Fibroblast of lung (primary cell): Measurements from ENCODE around the gene CEP250. TPM values are rescaled to one million over a fixed set of nuclear protein-coding genes. Genes with fewer than 3 reads are reported as not detected.

Experiments used
- DNase-seq, 2 donors: peaks; one replicate each; pipeline versions ENCODE4 v3.0.0 to v3.0.0-alpha.2; 2010; ENCODE audit warnings: low read depth in 2 of 2
- H2AFZ ChIP-seq: 2 replicates; pipeline ENCODE4 v1.5.1; 2012; ENCODE audit warnings: low read length, control low read depth, inconsistent platforms
- H3K27ac ChIP-seq: 2 replicates; pipeline ENCODE4 v1.5.1; 2011; ENCODE audit warnings: low read length, control low read depth; ENCODE audit not compliant: insufficient read depth
- H3K27me3 ChIP-seq: 2 replicates; pipeline ENCODE4 v1.5.1; 2011; ENCODE audit warnings: mild to moderate bottlenecking, low read length; ENCODE audit not compliant: control insufficient read depth, insufficient read depth
- H3K36me3 ChIP-seq: 2 replicates; pipeline ENCODE4 v1.5.1; 2011; ENCODE audit warnings: low read length; ENCODE audit not compliant: control insufficient read depth, insufficient read depth
- H3K4me1 ChIP-seq: 2 replicates; pipeline ENCODE4 v1.5.1; 2011; ENCODE audit warnings: low read length; ENCODE audit not compliant: control insufficient read depth, insufficient read depth; ENCODE audit errors: extremely low read depth
- H3K4me2 ChIP-seq: 2 replicates; pipeline ENCODE4 v1.5.1; 2011; ENCODE audit warnings: low read length, control low read depth; ENCODE audit not compliant: insufficient read depth; ENCODE audit errors: extremely low read depth
- H3K4me3 ChIP-seq, 4 experiments: fragments of 200-600 bp in 1 of 4; sonication (generic) in 1 of 4; replicated peaks in 1 of 4; 2 replicates each; pipeline ENCODE4 v1.5.1; 2011 to 2016; ENCODE audit warnings: low read length in 4 of 4, low read depth in 3 of 4, mild to moderate bottlenecking in 3 of 4, control low read depth in 2 of 4, inconsistent platforms in 1 of 4, mixed read lengths in 1 of 4; ENCODE audit not compliant: insufficient read depth in 1 of 4; ENCODE audit errors: control extremely low read depth in 1 of 4
- H3K79me2 ChIP-seq: 2 replicates; pipeline ENCODE4 v1.5.1; 2012; ENCODE audit warnings: mild to moderate bottlenecking, low read length, inconsistent platforms; ENCODE audit not compliant: control insufficient read depth, insufficient read depth
- H3K9ac ChIP-seq: 2 replicates; pipeline ENCODE4 v1.5.1; 2011; ENCODE audit warnings: mild to moderate bottlenecking, low read length, control low read depth; ENCODE audit not compliant: insufficient read depth
- H3K9me3 ChIP-seq: 2 replicates; pipeline ENCODE4 v1.5.1; 2012; ENCODE audit warnings: low read depth, low read length; ENCODE audit not compliant: control insufficient read depth, insufficient read depth
- H4K20me1 ChIP-seq: 2 replicates; pipeline ENCODE4 v1.5.1; 2011; ENCODE audit warnings: low read length; ENCODE audit not compliant: control insufficient read depth, insufficient read depth; ENCODE audit errors: extremely low read depth
- EZH2 ChIP-seq: IDR thresholded peaks from 2 replicates; pipeline ENCODE4 v1.5.1; 2012; ENCODE audit warnings: low read length, control low read depth, mild to moderate bottlenecking; ENCODE audit errors: missing control alignments
- polyA minus RNA-seq: library from RNA; depleted of rRNA, polyadenylated mRNA; stranded (reverse); fragments of >200 nt; gene quantifications from 2 replicates; pipeline ENCODE4 v1.2.3, GENCODE V29; 2011; ENCODE audit warnings: low replicate concordance
- polyA plus RNA-seq, 2 donors: library from polyadenylated mRNA; depleted of rRNA in 1 of 2; stranded (reverse) in 1 of 2; unstranded in 1 of 2; fragments of >200 nt; gene quantifications; 2 replicates each; pipeline ENCODE4 v1.2.1, GENCODE V29; 2011 to 2012; ENCODE audit warnings: missing spikeins in 1 of 2
- total RNA-seq: library from RNA; depleted of rRNA; stranded (reverse); fragments of >200 nt; gene quantifications from 2 replicates; pipeline ENCODE4 v1.2.1, GENCODE V29; 2014
- TF ChIP-seq, protein P1 (sequence below), 2 donors: IDR thresholded peaks in 1 of 2; conservative IDR thresholded peaks in 1 of 2; 1 replicate in 1 of 2; 2 replicates in 1 of 2; pipeline ENCODE4 v1.5.1; 2011 to 2012; ENCODE audit warnings: low read length in 2 of 2, control low read depth in 1 of 2, inconsistent platforms in 1 of 2, low read depth in 1 of 2, mild to moderate bottlenecking in 1 of 2

The CEP250 gene
- total RNA-seq (24.7 and 45.9 TPM in 2 replicates), polyA plus RNA-seq (11.3 and 11.8 TPM in 2 replicates), polyA minus RNA-seq (31.5 and 78.1 TPM in 2 replicates)
- polyA plus RNA-seq (2012) = 31.5 and 38.6 TPM in 2 replicates

DNA sequence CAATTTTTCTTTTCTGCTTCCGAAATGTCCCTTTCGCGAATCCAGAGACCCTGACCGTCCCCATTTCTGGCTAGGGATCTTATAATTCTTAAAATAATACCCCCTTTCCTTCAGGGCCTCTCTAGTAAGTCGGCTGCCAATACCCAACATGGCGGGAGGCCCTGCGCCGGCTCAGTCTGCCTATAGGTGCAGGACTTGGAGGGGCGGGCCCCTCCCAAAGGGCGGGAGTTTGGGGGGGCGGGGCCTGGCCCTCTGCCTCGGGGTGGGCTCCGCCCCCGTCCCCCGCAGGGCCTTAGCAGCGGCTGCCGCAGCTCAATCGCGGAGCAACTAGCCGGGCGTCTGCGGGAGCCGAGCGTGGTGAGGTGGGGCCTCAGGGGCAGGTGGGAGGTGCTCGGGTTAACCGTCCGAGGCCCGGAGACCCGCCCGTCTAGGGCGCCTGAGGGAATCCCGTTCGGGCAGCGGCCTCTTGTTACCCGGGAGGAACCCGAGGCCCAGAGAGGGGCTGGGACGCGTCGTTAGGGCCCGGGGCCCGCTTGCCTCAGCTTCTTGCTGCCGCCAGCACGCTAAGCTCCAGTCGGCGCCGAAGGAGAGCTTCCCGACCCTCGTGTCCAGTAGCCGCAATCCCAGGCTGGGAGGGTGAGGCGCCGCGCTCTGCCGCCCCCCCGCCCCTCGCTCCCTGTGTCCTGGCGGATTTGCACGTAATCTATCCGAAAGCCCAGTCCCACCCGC lies at the start of gene CEP250:
TSS of gene CEP250 (plus strand) at position 718 of the 729 bp plus-strand sequence. CDS start 6,770 bp downstream, outside the sequence.
- H3K27ac ChIP-seq = peak within 1 kb of the TSS; percentile 97
- H3K9ac ChIP-seq = peak within 1 kb of the TSS; percentile 93
- H3K36me3 ChIP-seq = peaks cover 3% of the 10 kb centered on the region
- no peaks in the 10 kb centered on the region for H3K27me3 ChIP-seq
- H3K4me2 ChIP-seq = peak within 1 kb of the TSS; percentile 96
- no peak for TF ChIP-seq EZH2
- TF ChIP-seq, protein P1, sequence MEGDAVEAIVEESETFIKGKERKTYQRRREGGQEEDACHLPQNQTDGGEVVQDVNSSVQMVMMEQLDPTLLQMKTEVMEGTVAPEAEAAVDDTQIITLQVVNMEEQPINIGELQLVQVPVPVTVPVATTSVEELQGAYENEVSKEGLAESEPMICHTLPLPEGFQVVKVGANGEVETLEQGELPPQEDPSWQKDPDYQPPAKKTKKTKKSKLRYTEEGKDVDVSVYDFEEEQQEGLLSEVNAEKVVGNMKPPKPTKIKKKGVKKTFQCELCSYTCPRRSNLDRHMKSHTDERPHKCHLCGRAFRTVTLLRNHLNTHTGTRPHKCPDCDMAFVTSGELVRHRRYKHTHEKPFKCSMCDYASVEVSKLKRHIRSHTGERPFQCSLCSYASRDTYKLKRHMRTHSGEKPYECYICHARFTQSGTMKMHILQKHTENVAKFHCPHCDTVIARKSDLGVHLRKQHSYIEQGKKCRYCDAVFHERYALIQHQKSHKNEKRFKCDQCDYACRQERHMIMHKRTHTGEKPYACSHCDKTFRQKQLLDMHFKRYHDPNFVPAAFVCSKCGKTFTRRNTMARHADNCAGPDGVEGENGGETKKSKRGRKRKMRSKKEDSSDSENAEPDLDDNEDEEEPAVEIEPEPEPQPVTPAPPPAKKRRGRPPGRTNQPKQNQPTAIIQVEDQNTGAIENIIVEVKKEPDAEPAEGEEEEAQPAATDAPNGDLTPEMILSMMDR (conservative IDR thresholded peaks at IDR 0.05 in 1 of 2, IDR thresholded peaks at IDR 0.05 in 1 of 2; ENCODE audit: low read depth in 1 of 2, low read length in 2 of 2) = no peak
- peaks cover 5% of the 10 kb centered on the region for H3K4me1 ChIP-seq
- H4K20me1 ChIP-seq = no peaks in the 10 kb centered on the region
- no peaks in the 10 kb centered on the region for H3K9me3 ChIP-seq
- peak within 1 kb of the TSS; percentile 42 to 99 (median 90) for H3K4me3 ChIP-seq
- peak within 1 kb of the TSS; percentile 88 for H2AFZ ChIP-seq
- H3K79me2 ChIP-seq = peaks cover 15% of the 10 kb centered on the region
- DNase-seq = peak; percentile 94

GRCh38 chr20:35405775-35406174 lies 49.6 kb upstream of the CEP250 start:
- peaks cover 36% of the 10 kb centered on the region for H3K79me2 ChIP-seq
- H3K9me3 ChIP-seq = no peaks in the 10 kb centered on the region
- H3K4me2 ChIP-seq = no peak overlapping the region
- H3K27ac ChIP-seq = no peak overlapping the region
- H3K27me3 ChIP-seq = no peaks in the 10 kb centered on the region
- DNase-seq = no peak
- peaks cover 5% of the 10 kb centered on the region for H3K36me3 ChIP-seq
- no peak overlapping the region for H2AFZ ChIP-seq
- H3K4me3 ChIP-seq = no peak overlapping the region
- H4K20me1 ChIP-seq = no peaks in the 10 kb centered on the region
- no peaks in the 10 kb centered on the region for H3K4me1 ChIP-seq
- TF ChIP-seq, protein P1 (conservative IDR thresholded peaks at IDR 0.05 in 1 of 2, IDR thresholded peaks at IDR 0.05 in 1 of 2; ENCODE audit: low read depth in 1 of 2, low read length in 2 of 2) = no peak
- no peak for TF ChIP-seq EZH2
- H3K9ac ChIP-seq = no peak overlapping the region

DNA sequence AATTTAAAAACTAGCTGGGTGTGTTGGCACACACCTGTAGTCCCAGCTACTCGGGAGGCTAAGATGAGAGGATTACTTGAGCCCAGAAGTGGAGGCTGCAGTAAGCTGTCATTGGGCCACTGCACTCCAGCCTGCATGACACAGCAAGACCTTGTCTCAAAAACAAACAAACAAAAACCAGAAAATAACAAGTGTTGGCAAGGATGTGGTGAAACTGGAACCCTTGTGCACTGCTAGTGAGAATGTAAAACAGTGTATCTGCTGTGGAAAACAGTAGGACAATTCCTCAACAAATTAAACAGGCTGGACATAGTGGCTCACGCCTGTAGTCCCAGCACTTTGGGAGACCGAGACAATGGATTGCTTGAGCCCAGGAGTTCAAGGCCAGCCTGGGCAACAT lies 47.1 kb upstream of the CEP250 start:
- no peak overlapping the region for H3K9ac ChIP-seq
- H3K27ac ChIP-seq = no peak overlapping the region
- no peaks in the 10 kb centered on the region for H3K9me3 ChIP-seq
- TF ChIP-seq, protein P1 (conservative IDR thresholded peaks at IDR 0.05 in 1 of 2, IDR thresholded peaks at IDR 0.05 in 1 of 2; ENCODE audit: low read depth in 1 of 2, low read length in 2 of 2) = no peak
- no peak for TF ChIP-seq EZH2
- no peaks in the 10 kb centered on the region for H3K4me1 ChIP-seq
- H3K79me2 ChIP-seq = peaks cover 35% of the 10 kb centered on the region
- no peaks in the 10 kb centered on the region for H3K27me3 ChIP-seq
- no peak for DNase-seq
- no peak overlapping the region for H3K4me3 ChIP-seq
- H3K4me2 ChIP-seq = no peak overlapping the region
- peaks cover 5% of the 10 kb centered on the region for H3K36me3 ChIP-seq
- H4K20me1 ChIP-seq = no peaks in the 10 kb centered on the region
- no peak overlapping the region for H2AFZ ChIP-seq
